WTC11 (cell line): ENCODE results near the gene SEZ6L.

Source experiments
- ATF2 ChIP-seq: sonication (generic); formaldehyde crosslinking; IDR thresholded peaks from 2 replicates; pipeline ENCODE4 v1.8.1; 2022; ENCODE audit warnings: low read depth, missing genetic modification reagents, borderline replicate concordance
- CTCF ChIP-seq: fragments of 200-600 bp; IDR thresholded peaks from 2 replicates; pipeline ENCODE4 v1.8.0; 2022; ENCODE audit warnings: antibody characterized with exemption
- EMX1 ChIP-seq: fragments of 250-450 bp; sonication (Bioruptor Pico); IDR thresholded peaks from 2 replicates; pipeline ENCODE4 v1.8.0; 2021; ENCODE audit warnings: mild to moderate bottlenecking
- ERG ChIP-seq: fragments of 250-450 bp; sonication (Bioruptor Pico); IDR thresholded peaks from 2 replicates; pipeline ENCODE4 v1.8.0; 2021; ENCODE audit warnings: mild to moderate bottlenecking
- IRF1 ChIP-seq: sonication (generic); formaldehyde crosslinking; IDR thresholded peaks from 2 replicates; pipeline ENCODE4 v1.8.0; 2023; ENCODE audit warnings: missing genetic modification reagents
- MAX ChIP-seq: sonication (generic); formaldehyde crosslinking; IDR thresholded peaks from 2 replicates; pipeline ENCODE4 v1.8.0; 2022; ENCODE audit warnings: mild to moderate bottlenecking, missing genetic modification reagents
- NFYB ChIP-seq: sonication (generic); formaldehyde crosslinking; conservative IDR thresholded peaks from 2 replicates; pipeline ENCODE4 v1.8.0; 2022; ENCODE audit warnings: low read depth, missing genetic modification reagents
- TCF7 ChIP-seq: sonication (generic); formaldehyde crosslinking; IDR thresholded peaks from 2 replicates; pipeline ENCODE4 v1.8.0; 2022; ENCODE audit warnings: mild to moderate bottlenecking, low read depth, missing genetic modification reagents, moderate library complexity
- TP53 ChIP-seq: sonication (generic); formaldehyde crosslinking; IDR thresholded peaks from 2 replicates; pipeline ENCODE4 v1.8.1; 2023; ENCODE audit warnings: mild to moderate bottlenecking, missing genetic modification reagents
- USF1 ChIP-seq: sonication (generic); formaldehyde crosslinking; IDR thresholded peaks from 2 replicates; pipeline ENCODE4 v1.8.0; 2022; ENCODE audit warnings: mild to moderate bottlenecking, missing genetic modification reagents
- USF2 ChIP-seq: sonication (generic); formaldehyde crosslinking; IDR thresholded peaks from 2 replicates; pipeline ENCODE4 v1.8.1; 2023; ENCODE audit warnings: mild to moderate bottlenecking, missing genetic modification reagents, moderate library complexity
- ZNF121 ChIP-seq: sonication (generic); formaldehyde crosslinking; IDR thresholded peaks from 2 replicates; pipeline ENCODE4 v1.8.0; 2023; ENCODE audit warnings: missing genetic modification reagents
- ZNF317 ChIP-seq: sonication (generic); formaldehyde crosslinking; IDR thresholded peaks from 2 replicates; pipeline ENCODE4 v1.8.1; 2023; ENCODE audit warnings: low read depth, mild to moderate bottlenecking, moderate library complexity, missing genetic modification reagents, borderline replicate concordance

GRCh38 chr22:26314171-26314570, 144.9 kb downstream of the SEZ6L start:
- no peak for TF ChIP-seq CTCF
- TF ChIP-seq ZNF121 (CRISPR knock-in tag) = no peak
- TF ChIP-seq IRF1 (CRISPR knock-in tag) = no peak
- TF ChIP-seq EMX1 (CRISPR knock-in tag) = no peak
- no peak for TF ChIP-seq USF1 (CRISPR knock-in tag)
- TF ChIP-seq TP53 (CRISPR knock-in tag) = no peak
- no peak for TF ChIP-seq TCF7
- no peak for TF ChIP-seq USF2 (CRISPR knock-in tag)
- TF ChIP-seq ERG (CRISPR knock-in tag) = no peak
- no peak for TF ChIP-seq MAX
- no peak for TF ChIP-seq ATF2 (CRISPR knock-in tag)
- no peak for TF ChIP-seq ZNF317 (CRISPR knock-in tag)
- TF ChIP-seq NFYB (CRISPR knock-in tag) = no peak
